HG03159 (cell line): ENCODE measurements around the gene TPO.
"Not testable (repeated sequence)": the region's sequence is repeated elsewhere in the genome, so short reads cannot be mapped to it uniquely, and the experiment has no call there.

Experiments used
- ATAC-seq: cut with Tn5 transposase; IDR thresholded peaks from one replicate; pipeline ENCODE4 v1.9.1; 2021; ENCODE audit warnings: mild to moderate bottlenecking, moderate library complexity; ENCODE audit not compliant: unreplicated experiment

TPO gene

GRCh38 chr2:1481406-1482252 is 68.4 kb downstream of the TPO start:
- no peak for ATAC-seq

GRCh38 chr2:1482253-1482675 is 69.0 kb downstream of the TPO start:
- no peak for ATAC-seq

GRCh38 chr2:1482981-1483380 is 69.7 kb downstream of the TPO start:
- no peak for ATAC-seq

- ATAC-seq: no peak
These were observed 70.3 kb downstream of the TPO start for GRCh38 chr2:1483551-1483950.

GRCh38 chr2:1484131-1484884 is 71.0 kb downstream of the TPO start:
- ATAC-seq: no peak

- ATAC-seq: no peak
These were observed 73.4 kb downstream of the TPO start for GRCh38 chr2:1486670-1487069.

- no peak for ATAC-seq
These were observed 74.5 kb downstream of the TPO start for GRCh38 chr2:1487758-1488157.

GRCh38 chr2:1488181-1488671 is 75.0 kb downstream of the TPO start:
- ATAC-seq: no peak

- no peak for ATAC-seq
These were observed 75.6 kb downstream of the TPO start for GRCh38 chr2:1488851-1489250.

- ATAC-seq: no peak
These were observed 76.2 kb downstream of the TPO start for GRCh38 chr2:1489486-1489885.

GRCh38 chr2:1490381-1490780 is 77.1 kb downstream of the TPO start:
- not testable (repeated sequence) for ATAC-seq

GRCh38 chr2:1491751-1492150 is 78.5 kb downstream of the TPO start:
- no peak for ATAC-seq

GRCh38 chr2:1492231-1492630 is 79.0 kb downstream of the TPO start:
- not testable (repeated sequence) for ATAC-seq

GRCh38 chr2:1492711-1493430 is 79.6 kb downstream of the TPO start:
- no peak for ATAC-seq

GRCh38 chr2:1493431-1494126 is 80.3 kb downstream of the TPO start:
- ATAC-seq: no peak

- no peak for ATAC-seq
These were observed 81.0 kb downstream of the TPO start for GRCh38 chr2:1494257-1494656.

GRCh38 chr2:1494906-1495305 is 81.6 kb downstream of the TPO start:
- no peak for ATAC-seq

- ATAC-seq: no peak
These were observed 82.6 kb downstream of the TPO start for GRCh38 chr2:1495676-1496358.

GRCh38 chr2:1496359-1496821 is 83.1 kb downstream of the TPO start:
- no peak for ATAC-seq

- no peak for ATAC-seq
These were observed 83.9 kb downstream of the TPO start for GRCh38 chr2:1497122-1497611.
